Cardiac septum (tissue), 1 donor: ENCODE results near the gene PRF1. TPM values are rescaled to one million over a fixed set of nuclear protein-coding genes. Genes with fewer than 3 reads are reported as not detected.

ENCODE experiments used
- DNase-seq: peaks from one replicate; pipeline ENCODE4 v3.0.0-alpha.2; 2020; ENCODE audit warnings: low spot score
- intact Hi-C: fragments of 100-400 bp; cut with DNase I; formaldehyde crosslinking; loops from one replicate; pipeline ENCODE4 v1.14.0; 2022
- total RNA-seq: library from RNA; stranded (reverse); fragmentation: NEBNext Ultra II Directional; extraction: Animal tissue kit (Norgen Biotek cat#: 25700); gene quantifications from one replicate; pipeline ENCODE4 v1.2.1, GENCODE V29; 2021
- donor health status: DM: no; HTN: no; CAD: no.

The PRF1 gene
- total RNA-seq, 1 donor from 2014 or later = 1.2 TPM

- intact Hi-C loops = loop anchor here (2.0 to 5.0 kb wide), 2 partner anchors 208 to 332 kb away; no protein-coding TSS in a partner anchor
- DNase-seq = no peak
Measured at GRCh38 chr10:70550459-70550858, 52.1 kb downstream of the PRF1 start.

- intact Hi-C loops = loop anchor here (2.0 to 5.0 kb wide), 2 partner anchors 209 to 332 kb away; no protein-coding TSS in a partner anchor
- DNase-seq = no peak
Measured at GRCh38 chr10:70549962-70550458, 52.5 kb downstream of the PRF1 start.

- DNase-seq = no peak
Measured at GRCh38 chr10:70549351-70549961, 53.1 kb downstream of the PRF1 start.

More at GRCh38 chr10:70549351-70549961, 53.1 kb downstream of the PRF1 start:
- intact Hi-C loops = no loop called here

Other genes starting within 250 kb of the PRF1 start
- 46.3 TPM for gene LRRC20, start 220.1 kb downstream of the PRF1 start, total RNA-seq
- 69.8 TPM for gene EIF4EBP2, start 198.6 kb downstream of the PRF1 start, total RNA-seq
- 0.38 TPM for gene NODAL, start 161.1 kb downstream of the PRF1 start, total RNA-seq
- 5.3 TPM for gene PALD1, start 124.0 kb downstream of the PRF1 start, total RNA-seq
- gene ADAMTS14, start 69.8 kb upstream of the PRF1 start, total RNA-seq = 0.81 TPM
- not detected for gene TBATA, start 182.6 kb upstream of the PRF1 start, total RNA-seq
- 17.3 TPM for gene SGPL1, start 213.2 kb upstream of the PRF1 start, total RNA-seq